Measurements from ENCODE around the gene HORMAD2. TPM values are rescaled to one million over a fixed set of nuclear protein-coding genes. Genes with fewer than 3 reads are reported as not detected.

The HORMAD2 gene
- total RNA-seq, 2 donors from 2014 or later = not detected

GRCh38 chr22:30202531-30203006 is 122.3 kb downstream of the HORMAD2 start:
- Histone ChIP-seq H3K36me3 (no peaks in the 10 kb centered on the region), H3K27me3 (replicated peaks; ENCODE audit: insufficient read depth) (no peaks in the 10 kb centered on the region), H3K4me3 (no peak overlapping the region), H3K4me1 (ENCODE audit: control insufficient read depth in 1 of 2, low read depth in 2 of 2) (peaks cover 0 to 13% of the 10 kb centered on the region in 2 donors), H3K27ac (no peak overlapping the region), H3K9me3 (no peaks in the 10 kb centered on the region)
- no peak for TF ChIP-seq CTCF (IDR thresholded peaks at IDR 0.05)
- ATAC-seq (ENCODE audit: insufficient number of reproducible peaks, low FRiP score, low read depth) = no peak
- DNase-seq (ENCODE audit: low spot score) = no peak

GRCh38 chr22:30204015-30204741 is 123.9 kb downstream of the HORMAD2 start:
- no peak for DNase-seq (ENCODE audit: low spot score)
- no peak overlapping the region for H3K27ac ChIP-seq
- H3K4me1 ChIP-seq (ENCODE audit: control insufficient read depth in 1 of 2, low read depth in 2 of 2) = peaks cover 7 to 23% of the 10 kb centered on the region in 2 donors

GRCh38 chr22:30204742-30205111 is 124.5 kb downstream of the HORMAD2 start:
- H3K27ac ChIP-seq = no peak overlapping the region
- no peaks in the 10 kb centered on the region for H3K36me3 ChIP-seq
- no peaks in the 10 kb centered on the region for H3K27me3 ChIP-seq (replicated peaks; ENCODE audit: insufficient read depth)
- H3K4me3 ChIP-seq = no peak overlapping the region
- ATAC-seq (ENCODE audit: insufficient number of reproducible peaks, low FRiP score, low read depth) = no peak
- DNase-seq (ENCODE audit: low spot score) = no peak
- H3K9me3 ChIP-seq = no peaks in the 10 kb centered on the region
- H3K4me1 ChIP-seq (ENCODE audit: control insufficient read depth in 1 of 2, low read depth in 2 of 2) = peaks cover 7 to 26% of the 10 kb centered on the region in 2 donors
- TF ChIP-seq CTCF (IDR thresholded peaks at IDR 0.05) = no peak

More at GRCh38 chr22:30204015-30204741, 123.9 kb downstream of the HORMAD2 start:
- H3K27me3 ChIP-seq (replicated peaks; ENCODE audit: insufficient read depth) = no peaks in the 10 kb centered on the region
- ATAC-seq (ENCODE audit: insufficient number of reproducible peaks, low FRiP score, low read depth) = no peak
- no peak overlapping the region for H3K4me3 ChIP-seq
- no peaks in the 10 kb centered on the region for H3K9me3 ChIP-seq
- no peaks in the 10 kb centered on the region for H3K36me3 ChIP-seq
- TF ChIP-seq CTCF (IDR thresholded peaks at IDR 0.05) = no peak

- Histone ChIP-seq H3K27ac (no peak overlapping the region), H3K27me3 (replicated peaks; ENCODE audit: insufficient read depth) (no peaks in the 10 kb centered on the region), H3K36me3 (no peaks in the 10 kb centered on the region), H3K9me3 (no peaks in the 10 kb centered on the region), H3K4me3 (no peak overlapping the region), H3K4me1 (ENCODE audit: control insufficient read depth in 1 of 2, low read depth in 2 of 2) (peaks cover 7 to 26% of the 10 kb centered on the region in 2 donors)
- TF ChIP-seq CTCF (IDR thresholded peaks at IDR 0.05) = no peak
- ATAC-seq (ENCODE audit: insufficient number of reproducible peaks, low FRiP score, low read depth) (peak; percentile 26), DNase-seq (ENCODE audit: low spot score) (no peak)
Measured at GRCh38 chr22:30205281-30206115, 125.2 kb downstream of the HORMAD2 start.

GRCh38 chr22:30206944-30207343 is 126.7 kb downstream of the HORMAD2 start:
- Histone ChIP-seq H3K4me3 (no peak overlapping the region), H3K27me3 (replicated peaks; ENCODE audit: insufficient read depth) (no peaks in the 10 kb centered on the region), H3K27ac (no peak overlapping the region), H3K9me3 (no peaks in the 10 kb centered on the region), H3K36me3 (no peaks in the 10 kb centered on the region), H3K4me1 (ENCODE audit: control insufficient read depth in 1 of 2, low read depth in 2 of 2) (peaks cover 7 to 26% of the 10 kb centered on the region in 2 donors)
- DNase-seq (ENCODE audit: low spot score) (no peak), ATAC-seq (ENCODE audit: insufficient number of reproducible peaks, low FRiP score, low read depth) (no peak)
- no peak for TF ChIP-seq CTCF (IDR thresholded peaks at IDR 0.05)

Data from thoracic aorta (tissue), 2 donors.